GM12874 (cell line): Measurements from ENCODE around the gene ROM1.

Source experiments
- CTCF ChIP-seq: IDR thresholded peaks from 2 replicates; pipeline ENCODE4 v1.5.1; 2011; ENCODE audit warnings: low read depth, mild to moderate bottlenecking, control low read depth, low read length, moderate library complexity; ENCODE audit not compliant: insufficient read depth

Gene ROM1

GRCh38 chr11:62603072-62603408, 10.0 kb upstream of the ROM1 start:
- TF ChIP-seq CTCF = no peak

GRCh38 chr11:62603776-62604299, 9.2 kb upstream of the ROM1 start:
- no peak for TF ChIP-seq CTCF

GRCh38 chr11:62604460-62605120, 8.5 kb upstream of the ROM1 start:
- no peak for TF ChIP-seq CTCF

- no peak for TF ChIP-seq CTCF
Measured at GRCh38 chr11:62605467-62605866, 7.6 kb upstream of the ROM1 start.

GRCh38 chr11:62605902-62606301, 7.2 kb upstream of the ROM1 start:
- TF ChIP-seq CTCF = no peak

- TF ChIP-seq CTCF = no peak
Measured at GRCh38 chr11:62607714-62608113, 5.3 kb upstream of the ROM1 start.

- TF ChIP-seq CTCF = no peak
Measured at GRCh38 chr11:62608776-62609175, 4.3 kb upstream of the ROM1 start.
